Measurements from ENCODE around the gene MRPL55. TPM values are rescaled to one million over a fixed set of nuclear protein-coding genes. Genes with fewer than 3 reads are reported as not detected.

MRPL55 gene
- total RNA-seq, 3 donors from 2014 or later (not counting 1 experiment from before 2014, with no cell fraction given): 50.0 to 70.6 (median 64.1) TPM

GRCh38 chr1:228139931-228140723 lies 31.0 kb upstream of the MRPL55 start, which contains the start of gene GUK1:
Gene GUK1, plus strand, starts transcription at chr1:228140279. Its CDS starts 24 bp downstream, at chr1:228140303.
- Histone ChIP-seq H3K27ac (ENCODE audit: low read length) (peak within 1 kb of the TSS; percentile 99), H3K9me3 (ENCODE audit: control insufficient read depth, insufficient read depth, low read length) (no peaks in the 10 kb centered on the region), H3K27me3 (ENCODE audit: control insufficient read depth, insufficient read depth, low read length) (no peaks in the 10 kb centered on the region), H3K4me3 (ENCODE audit: low read length) (peak within 1 kb of the TSS; percentile 99), H3K4me1 (ENCODE audit: control insufficient read depth, insufficient read depth, low read length) (peaks cover 64% of the 10 kb centered on the region), H3K36me3 (ENCODE audit: control insufficient read depth, insufficient read depth, low read length) (peaks cover 2% of the 10 kb centered on the region)
- no peaks in the 10 kb centered on the region for H3K9me3 Mint-ChIP-seq
- peaks cover 22 to 51% of the 10 kb centered on the region in 2 donors for H3K4me1 Mint-ChIP-seq
- ATAC-seq: peak; percentile 83 to 95 (median 86)
- peak within 1 kb of the TSS; percentile 95 to 96 for H3K27ac Mint-ChIP-seq
- no peaks in the 10 kb centered on the region for H3K27me3 Mint-ChIP-seq (ENCODE audit: low read depth in 2 of 2)
- under 1% methylated on average over 95 of the region's 95 CpGs for WGBS (ENCODE audit: insufficient coverage)
- H3K4me3 Mint-ChIP-seq: peak within 1 kb of the TSS; percentile 98
- H3K36me3 Mint-ChIP-seq: no peaks in the 10 kb centered on the region
- DNase-seq: peak; percentile 100
- intact Hi-C loops (cut with micrococcal nuclease): loop anchor here (1.0 kb wide), 2 partner anchors 25 to 31 kb away; partner anchors contain the start of genes IBA57 and MRPL55
- TF ChIP-seq CTCF (IDR thresholded peaks at IDR 0.05): no peak

DNA sequence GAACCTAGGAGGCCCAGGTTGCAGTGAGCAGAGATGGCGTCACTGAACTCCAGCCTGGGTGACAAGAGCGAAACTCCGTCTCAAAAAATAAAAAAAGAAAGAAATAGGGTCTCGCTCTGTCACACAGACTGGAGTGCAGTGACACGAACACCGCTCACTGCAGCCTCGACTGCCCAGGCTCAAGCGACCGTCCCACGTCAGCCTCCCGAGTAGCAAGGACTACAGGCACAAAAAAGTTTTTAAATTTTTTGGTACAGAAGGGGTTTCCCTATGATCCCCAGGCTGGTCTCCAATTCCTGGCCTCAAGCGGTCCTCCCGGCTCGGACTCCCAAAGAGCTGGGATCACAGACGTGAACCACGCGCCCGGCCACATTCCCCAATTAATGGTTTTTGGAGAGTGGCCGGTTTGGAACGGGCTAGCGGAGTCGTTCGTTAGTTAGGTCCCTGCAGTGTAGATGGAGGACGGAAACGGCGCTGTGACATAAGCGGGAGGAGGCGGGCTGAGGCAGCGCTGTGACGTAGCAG lies 30.4 kb upstream of the MRPL55 start:
- ATAC-seq (peak in 1 of 3 donors; percentile 0), DNase-seq (no peak)
- Mint-ChIP-seq H3K4me3 (peak overlapping the region; percentile 98), H3K36me3 (no peaks in the 10 kb centered on the region), H3K4me1 (peaks cover 22 to 46% of the 10 kb centered on the region in 2 donors), H3K9me3 (no peaks in the 10 kb centered on the region), H3K27me3 (ENCODE audit: low read depth in 2 of 2) (no peaks in the 10 kb centered on the region), H3K27ac (peak overlapping the region; percentile 95 to 96)
- peak overlapping the region; percentile 65 for H3K4me3 ChIP-seq (ENCODE audit: low read length)
- no peak for TF ChIP-seq CTCF (IDR thresholded peaks at IDR 0.05)
- H3K36me3 ChIP-seq (ENCODE audit: control insufficient read depth, insufficient read depth, low read length): no peaks in the 10 kb centered on the region
- peak overlapping the region; percentile 94 for H3K27ac ChIP-seq (ENCODE audit: low read length)
- no peaks in the 10 kb centered on the region for H3K9me3 ChIP-seq (ENCODE audit: control insufficient read depth, insufficient read depth, low read length)
- intact Hi-C loops (cut with micrococcal nuclease): no loop called here
- H3K27me3 ChIP-seq (ENCODE audit: control insufficient read depth, insufficient read depth, low read length): no peaks in the 10 kb centered on the region
- 24% methylated on average over 30 of the region's 30 CpGs for WGBS (ENCODE audit: insufficient coverage)
- peaks cover 59% of the 10 kb centered on the region for H3K4me1 ChIP-seq (ENCODE audit: control insufficient read depth, insufficient read depth, low read length)

DNA sequence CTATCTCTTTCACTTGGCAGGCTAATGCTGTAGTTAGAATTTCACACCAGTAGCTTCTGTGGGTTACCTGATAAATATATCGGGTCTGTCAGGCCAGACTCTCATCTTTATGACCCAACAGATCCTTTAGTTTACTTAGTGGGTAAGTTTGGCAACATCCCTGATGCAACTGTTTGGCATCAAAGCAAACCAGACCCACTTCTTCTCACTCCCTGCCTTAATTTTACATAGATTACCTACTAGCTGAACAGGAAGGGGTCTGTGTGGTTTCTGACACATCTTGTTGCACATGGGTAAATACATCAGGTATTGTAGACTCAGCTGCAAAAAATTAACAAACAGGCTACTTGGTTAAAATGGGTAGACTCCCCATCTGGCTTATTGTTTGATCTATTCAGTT lies 27.8 kb upstream of the MRPL55 start:
- WGBS (ENCODE audit: insufficient coverage): no CpG with 5 or more reads among the region's 1 CpG

More for the DNA sequence above, 27.8 kb upstream of the MRPL55 start:
- Histone ChIP-seq H3K4me1 (ENCODE audit: control insufficient read depth, insufficient read depth, low read length) (peaks cover 33% of the 10 kb centered on the region), H3K4me3 (ENCODE audit: low read length) (no peak overlapping the region), H3K27ac (ENCODE audit: low read length) (peak overlapping the region; percentile 59), H3K9me3 (ENCODE audit: control insufficient read depth, insufficient read depth, low read length) (no peaks in the 10 kb centered on the region), H3K27me3 (ENCODE audit: control insufficient read depth, insufficient read depth, low read length) (no peaks in the 10 kb centered on the region), H3K36me3 (ENCODE audit: control insufficient read depth, insufficient read depth, low read length) (no peaks in the 10 kb centered on the region)
- DNase-seq: peak in 1 of 2 donors; percentile 64
- Mint-ChIP-seq H3K27ac (peak overlapping the region; percentile 56 to 58), H3K9me3 (no peaks in the 10 kb centered on the region), H3K4me1 (peaks cover 6 to 21% of the 10 kb centered on the region in 2 donors), H3K4me3 (no peak overlapping the region), H3K36me3 (no peaks in the 10 kb centered on the region), H3K27me3 (ENCODE audit: low read depth in 2 of 2) (no peaks in the 10 kb centered on the region)
- no peak for TF ChIP-seq CTCF (IDR thresholded peaks at IDR 0.05)
- intact Hi-C loops (cut with micrococcal nuclease): no loop called here
- ATAC-seq: no peak

Measured in natural killer cell (primary cell).